ENCODE measurements around the gene MYH3. TPM values are rescaled to one million over a fixed set of nuclear protein-coding genes. Genes with fewer than 3 reads are reported as not detected.
A peak's percentile ranks its signal among the peaks of the same experiment; 100 is the strongest.

MYH3 gene
- total RNA-seq, 1 experiment from 2014 or later: 1.6 TPM

GRCh38 chr17:10705727-10706126, 48.6 kb upstream of the MYH3 start:
- CTCF ChIA-PET: no interaction called here
- Mint-ChIP-seq H3K4me1 (no peaks in the 10 kb centered on the region), H3K36me3 (peaks cover 38% of the 10 kb centered on the region), H3K4me3 (no peak overlapping the region), H3K27ac (peak overlapping the region; percentile 28; the same call in 1 of the 2 replicates), H3K9me3 (no peaks in the 10 kb centered on the region), H3K27me3 (ENCODE audit: low read depth) (no peaks in the 10 kb centered on the region; the same call in 1 of the 2 replicates)
- POLR2A ChIA-PET: no interaction called here
- no peak for ATAC-seq
- TF ChIP-seq ELF4 (CRISPR knock-in tag; IDR thresholded peaks at IDR 0.05; ENCODE audit: low read depth): no peak
- no peak for TF ChIP-seq MXD4 (CRISPR knock-in tag; IDR thresholded peaks at IDR 0.05; ENCODE audit: borderline replicate concordance)
- no peak for DNase-seq (ENCODE audit: low spot score)

- DNase-seq (ENCODE audit: low spot score): no peak
- H3K36me3 Mint-ChIP-seq: peaks cover 20% of the 10 kb centered on the region
Observed at GRCh38 chr17:10702574-10702973, 45.5 kb upstream of the MYH3 start.

GRCh38 chr17:10699856-10700255, 42.7 kb upstream of the MYH3 start:
- no peak for TF ChIP-seq RELA (CRISPR knock-in tag; IDR thresholded peaks at IDR 0.05; ENCODE audit: borderline replicate concordance)
- TF ChIP-seq TEAD1 (CRISPR knock-in tag; IDR thresholded peaks at IDR 0.05): no peak
- TF ChIP-seq ZNF263 (CRISPR knock-in tag; IDR thresholded peaks at IDR 0.05; ENCODE audit: low read depth): no peak
- TF ChIP-seq ZNF396 (CRISPR knock-in tag; IDR thresholded peaks at IDR 0.05; ENCODE audit: borderline replicate concordance): no peak
- TF ChIP-seq, protein P1, sequence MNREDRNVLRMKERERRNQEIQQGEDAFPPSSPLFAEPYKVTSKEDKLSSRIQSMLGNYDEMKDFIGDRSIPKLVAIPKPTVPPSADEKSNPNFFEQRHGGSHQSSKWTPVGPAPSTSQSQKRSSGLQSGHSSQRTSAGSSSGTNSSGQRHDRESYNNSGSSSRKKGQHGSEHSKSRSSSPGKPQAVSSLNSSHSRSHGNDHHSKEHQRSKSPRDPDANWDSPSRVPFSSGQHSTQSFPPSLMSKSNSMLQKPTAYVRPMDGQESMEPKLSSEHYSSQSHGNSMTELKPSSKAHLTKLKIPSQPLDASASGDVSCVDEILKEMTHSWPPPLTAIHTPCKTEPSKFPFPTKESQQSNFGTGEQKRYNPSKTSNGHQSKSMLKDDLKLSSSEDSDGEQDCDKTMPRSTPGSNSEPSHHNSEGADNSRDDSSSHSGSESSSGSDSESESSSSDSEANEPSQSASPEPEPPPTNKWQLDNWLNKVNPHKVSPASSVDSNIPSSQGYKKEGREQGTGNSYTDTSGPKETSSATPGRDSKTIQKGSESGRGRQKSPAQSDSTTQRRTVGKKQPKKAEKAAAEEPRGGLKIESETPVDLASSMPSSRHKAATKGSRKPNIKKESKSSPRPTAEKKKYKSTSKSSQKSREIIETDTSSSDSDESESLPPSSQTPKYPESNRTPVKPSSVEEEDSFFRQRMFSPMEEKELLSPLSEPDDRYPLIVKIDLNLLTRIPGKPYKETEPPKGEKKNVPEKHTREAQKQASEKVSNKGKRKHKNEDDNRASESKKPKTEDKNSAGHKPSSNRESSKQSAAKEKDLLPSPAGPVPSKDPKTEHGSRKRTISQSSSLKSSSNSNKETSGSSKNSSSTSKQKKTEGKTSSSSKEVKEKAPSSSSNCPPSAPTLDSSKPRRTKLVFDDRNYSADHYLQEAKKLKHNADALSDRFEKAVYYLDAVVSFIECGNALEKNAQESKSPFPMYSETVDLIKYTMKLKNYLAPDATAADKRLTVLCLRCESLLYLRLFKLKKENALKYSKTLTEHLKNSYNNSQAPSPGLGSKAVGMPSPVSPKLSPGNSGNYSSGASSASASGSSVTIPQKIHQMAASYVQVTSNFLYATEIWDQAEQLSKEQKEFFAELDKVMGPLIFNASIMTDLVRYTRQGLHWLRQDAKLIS (CRISPR knock-in tag; IDR thresholded peaks at IDR 0.05; ENCODE audit: borderline replicate concordance): no peak
- no peak for TF ChIP-seq NFE2L1 (CRISPR knock-in tag; IDR thresholded peaks at IDR 0.05)
- TF ChIP-seq, protein P2, sequence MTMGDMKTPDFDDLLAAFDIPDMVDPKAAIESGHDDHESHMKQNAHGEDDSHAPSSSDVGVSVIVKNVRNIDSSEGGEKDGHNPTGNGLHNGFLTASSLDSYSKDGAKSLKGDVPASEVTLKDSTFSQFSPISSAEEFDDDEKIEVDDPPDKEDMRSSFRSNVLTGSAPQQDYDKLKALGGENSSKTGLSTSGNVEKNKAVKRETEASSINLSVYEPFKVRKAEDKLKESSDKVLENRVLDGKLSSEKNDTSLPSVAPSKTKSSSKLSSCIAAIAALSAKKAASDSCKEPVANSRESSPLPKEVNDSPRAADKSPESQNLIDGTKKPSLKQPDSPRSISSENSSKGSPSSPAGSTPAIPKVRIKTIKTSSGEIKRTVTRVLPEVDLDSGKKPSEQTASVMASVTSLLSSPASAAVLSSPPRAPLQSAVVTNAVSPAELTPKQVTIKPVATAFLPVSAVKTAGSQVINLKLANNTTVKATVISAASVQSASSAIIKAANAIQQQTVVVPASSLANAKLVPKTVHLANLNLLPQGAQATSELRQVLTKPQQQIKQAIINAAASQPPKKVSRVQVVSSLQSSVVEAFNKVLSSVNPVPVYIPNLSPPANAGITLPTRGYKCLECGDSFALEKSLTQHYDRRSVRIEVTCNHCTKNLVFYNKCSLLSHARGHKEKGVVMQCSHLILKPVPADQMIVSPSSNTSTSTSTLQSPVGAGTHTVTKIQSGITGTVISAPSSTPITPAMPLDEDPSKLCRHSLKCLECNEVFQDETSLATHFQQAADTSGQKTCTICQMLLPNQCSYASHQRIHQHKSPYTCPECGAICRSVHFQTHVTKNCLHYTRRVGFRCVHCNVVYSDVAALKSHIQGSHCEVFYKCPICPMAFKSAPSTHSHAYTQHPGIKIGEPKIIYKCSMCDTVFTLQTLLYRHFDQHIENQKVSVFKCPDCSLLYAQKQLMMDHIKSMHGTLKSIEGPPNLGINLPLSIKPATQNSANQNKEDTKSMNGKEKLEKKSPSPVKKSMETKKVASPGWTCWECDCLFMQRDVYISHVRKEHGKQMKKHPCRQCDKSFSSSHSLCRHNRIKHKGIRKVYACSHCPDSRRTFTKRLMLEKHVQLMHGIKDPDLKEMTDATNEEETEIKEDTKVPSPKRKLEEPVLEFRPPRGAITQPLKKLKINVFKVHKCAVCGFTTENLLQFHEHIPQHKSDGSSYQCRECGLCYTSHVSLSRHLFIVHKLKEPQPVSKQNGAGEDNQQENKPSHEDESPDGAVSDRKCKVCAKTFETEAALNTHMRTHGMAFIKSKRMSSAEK (CRISPR knock-in tag; IDR thresholded peaks at IDR 0.05; ENCODE audit: borderline replicate concordance): no peak
- no peak for TF ChIP-seq PRRX2 (CRISPR knock-in tag; IDR thresholded peaks at IDR 0.05)
- TF ChIP-seq, protein P3, sequence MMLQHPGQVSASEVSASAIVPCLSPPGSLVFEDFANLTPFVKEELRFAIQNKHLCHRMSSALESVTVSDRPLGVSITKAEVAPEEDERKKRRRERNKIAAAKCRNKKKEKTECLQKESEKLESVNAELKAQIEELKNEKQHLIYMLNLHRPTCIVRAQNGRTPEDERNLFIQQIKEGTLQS (CRISPR knock-in tag; conservative IDR thresholded peaks at IDR 0.05): no peak
- TF ChIP-seq, protein P4, sequence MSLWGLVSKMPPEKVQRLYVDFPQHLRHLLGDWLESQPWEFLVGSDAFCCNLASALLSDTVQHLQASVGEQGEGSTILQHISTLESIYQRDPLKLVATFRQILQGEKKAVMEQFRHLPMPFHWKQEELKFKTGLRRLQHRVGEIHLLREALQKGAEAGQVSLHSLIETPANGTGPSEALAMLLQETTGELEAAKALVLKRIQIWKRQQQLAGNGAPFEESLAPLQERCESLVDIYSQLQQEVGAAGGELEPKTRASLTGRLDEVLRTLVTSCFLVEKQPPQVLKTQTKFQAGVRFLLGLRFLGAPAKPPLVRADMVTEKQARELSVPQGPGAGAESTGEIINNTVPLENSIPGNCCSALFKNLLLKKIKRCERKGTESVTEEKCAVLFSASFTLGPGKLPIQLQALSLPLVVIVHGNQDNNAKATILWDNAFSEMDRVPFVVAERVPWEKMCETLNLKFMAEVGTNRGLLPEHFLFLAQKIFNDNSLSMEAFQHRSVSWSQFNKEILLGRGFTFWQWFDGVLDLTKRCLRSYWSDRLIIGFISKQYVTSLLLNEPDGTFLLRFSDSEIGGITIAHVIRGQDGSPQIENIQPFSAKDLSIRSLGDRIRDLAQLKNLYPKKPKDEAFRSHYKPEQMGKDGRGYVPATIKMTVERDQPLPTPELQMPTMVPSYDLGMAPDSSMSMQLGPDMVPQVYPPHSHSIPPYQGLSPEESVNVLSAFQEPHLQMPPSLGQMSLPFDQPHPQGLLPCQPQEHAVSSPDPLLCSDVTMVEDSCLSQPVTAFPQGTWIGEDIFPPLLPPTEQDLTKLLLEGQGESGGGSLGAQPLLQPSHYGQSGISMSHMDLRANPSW (CRISPR knock-in tag; conservative IDR thresholded peaks at IDR 0.05; ENCODE audit: low read depth): no peak
- Mint-ChIP-seq H3K36me3 (peaks cover 6% of the 10 kb centered on the region), H3K4me1 (peaks cover 10% of the 10 kb centered on the region), H3K27me3 (ENCODE audit: low read depth) (no peaks in the 10 kb centered on the region), H3K27ac (no peak overlapping the region), H3K4me3 (no peak overlapping the region), H3K9me3 (no peaks in the 10 kb centered on the region)
- CTCF ChIA-PET: interaction anchor here (1.0 to 1.1 kb wide), 2 partner anchors 53 to 70 kb away, joined by 4 to 6 read pairs; no protein-coding TSS in a partner anchor
- ATAC-seq (no peak), DNase-seq (ENCODE audit: low spot score) (no peak)
- POLR2A ChIA-PET: interaction anchor here (1.0 kb wide), 1 partner anchor 176 kb away, joined by 12 read pairs; no protein-coding TSS in a partner anchor

More at GRCh38 chr17:10702574-10702973, 45.5 kb upstream of the MYH3 start:
- ChIA-PET POLR2A (no interaction called here), CTCF (interaction anchor here (1.1 kb wide), 1 partner anchor 56 kb away, joined by 3 read pairs; no protein-coding TSS in a partner anchor)
- Mint-ChIP-seq H3K4me1 (peaks cover 5% of the 10 kb centered on the region), H3K4me3 (no peak overlapping the region), H3K9me3 (no peaks in the 10 kb centered on the region), H3K27me3 (ENCODE audit: low read depth) (no peaks in the 10 kb centered on the region; the same call in 1 of the 2 replicates), H3K27ac (no peak overlapping the region; the same call in 1 of the 2 replicates)
- no peak for TF ChIP-seq TCF7 (CRISPR knock-in tag; IDR thresholded peaks at IDR 0.05; ENCODE audit: low read depth)
- no peak for TF ChIP-seq GTF2I (CRISPR knock-in tag; conservative IDR thresholded peaks at IDR 0.05)
- no peak for TF ChIP-seq SMAD4 (CRISPR knock-in tag; IDR thresholded peaks at IDR 0.05)
- TF ChIP-seq ATF1 (CRISPR knock-in tag; IDR thresholded peaks at IDR 0.05): no peak
- TF ChIP-seq HMGA2 (CRISPR knock-in tag; IDR thresholded peaks at IDR 0.05): no peak
- TF ChIP-seq EMX1 (CRISPR knock-in tag; IDR thresholded peaks at IDR 0.05): no peak
- no peak for ATAC-seq

Data from WTC11 (cell line).